HG03097 (cell line): ENCODE data around the gene ZG16B.

ENCODE experiments used
- ATAC-seq: cut with Tn5 transposase; IDR thresholded peaks from one replicate; pipeline ENCODE4 v1.9.1; 2021; ENCODE audit not compliant: unreplicated experiment, low FRiP score

Gene ZG16B

GRCh38 chr16:2829501-2830354, at the start of gene ZG16B:
Gene ZG16B, plus strand, starts transcription at chr16:2830303. Its CDS starts 139 bp downstream, at chr16:2830442.
- no peak for ATAC-seq

- ATAC-seq, result no peak
Observed at GRCh38 chr16:2782583-2783351, 47.3 kb upstream of the ZG16B start.

- no peak for ATAC-seq
Observed at GRCh38 chr16:2783581-2784357, 46.3 kb upstream of the ZG16B start.

GRCh38 chr16:2784358-2785100, 45.6 kb upstream of the ZG16B start:
- no peak for ATAC-seq

- no peak for ATAC-seq
Observed at GRCh38 chr16:2785101-2785991, 44.8 kb upstream of the ZG16B start.

GRCh38 chr16:2786061-2786825, 43.9 kb upstream of the ZG16B start:
- ATAC-seq, result no peak

- ATAC-seq, result no peak
Observed at GRCh38 chr16:2786826-2787151, 43.3 kb upstream of the ZG16B start.

GRCh38 chr16:2787406-2787805, 42.7 kb upstream of the ZG16B start, which contains the start of gene PRSS33:
Gene PRSS33, minus strand, starts transcription at chr16:2787560. Its CDS starts 1,013 bp downstream, at chr16:2786547.
- no peak for ATAC-seq

- no peak for ATAC-seq
Observed at GRCh38 chr16:2787961-2788360, 42.1 kb upstream of the ZG16B start.

- ATAC-seq, result no peak
Observed at GRCh38 chr16:2790631-2791030, 39.5 kb upstream of the ZG16B start.

GRCh38 chr16:2791174-2791573, 38.9 kb upstream of the ZG16B start:
- ATAC-seq, result no peak

GRCh38 chr16:2792940-2793339, 37.2 kb upstream of the ZG16B start:
- ATAC-seq, result no peak

GRCh38 chr16:2795395-2796143, 34.5 kb upstream of the ZG16B start:
- ATAC-seq, result no peak

- ATAC-seq, result no peak
Observed at GRCh38 chr16:2798723-2799204, 31.3 kb upstream of the ZG16B start.

GRCh38 chr16:2799205-2799858, 30.8 kb upstream of the ZG16B start:
- no peak for ATAC-seq

- no peak for ATAC-seq
Observed at GRCh38 chr16:2799859-2800226, 30.3 kb upstream of the ZG16B start.

- ATAC-seq, result no peak
Observed at GRCh38 chr16:2803545-2804195, 26.4 kb upstream of the ZG16B start.
